ENCODE results near the gene TMEM255B. TPM values are rescaled to one million over a fixed set of nuclear protein-coding genes. Genes with fewer than 3 reads are reported as not detected.

Gene TMEM255B
- total and polyA plus RNA-seq, 9 of the 15 experiments (the other 6 are each of a cell fraction or from before 2014, with no cell fraction given): 0.01 to 0.75 (median 0.23) TPM

- TF ChIP-seq, protein P1, sequence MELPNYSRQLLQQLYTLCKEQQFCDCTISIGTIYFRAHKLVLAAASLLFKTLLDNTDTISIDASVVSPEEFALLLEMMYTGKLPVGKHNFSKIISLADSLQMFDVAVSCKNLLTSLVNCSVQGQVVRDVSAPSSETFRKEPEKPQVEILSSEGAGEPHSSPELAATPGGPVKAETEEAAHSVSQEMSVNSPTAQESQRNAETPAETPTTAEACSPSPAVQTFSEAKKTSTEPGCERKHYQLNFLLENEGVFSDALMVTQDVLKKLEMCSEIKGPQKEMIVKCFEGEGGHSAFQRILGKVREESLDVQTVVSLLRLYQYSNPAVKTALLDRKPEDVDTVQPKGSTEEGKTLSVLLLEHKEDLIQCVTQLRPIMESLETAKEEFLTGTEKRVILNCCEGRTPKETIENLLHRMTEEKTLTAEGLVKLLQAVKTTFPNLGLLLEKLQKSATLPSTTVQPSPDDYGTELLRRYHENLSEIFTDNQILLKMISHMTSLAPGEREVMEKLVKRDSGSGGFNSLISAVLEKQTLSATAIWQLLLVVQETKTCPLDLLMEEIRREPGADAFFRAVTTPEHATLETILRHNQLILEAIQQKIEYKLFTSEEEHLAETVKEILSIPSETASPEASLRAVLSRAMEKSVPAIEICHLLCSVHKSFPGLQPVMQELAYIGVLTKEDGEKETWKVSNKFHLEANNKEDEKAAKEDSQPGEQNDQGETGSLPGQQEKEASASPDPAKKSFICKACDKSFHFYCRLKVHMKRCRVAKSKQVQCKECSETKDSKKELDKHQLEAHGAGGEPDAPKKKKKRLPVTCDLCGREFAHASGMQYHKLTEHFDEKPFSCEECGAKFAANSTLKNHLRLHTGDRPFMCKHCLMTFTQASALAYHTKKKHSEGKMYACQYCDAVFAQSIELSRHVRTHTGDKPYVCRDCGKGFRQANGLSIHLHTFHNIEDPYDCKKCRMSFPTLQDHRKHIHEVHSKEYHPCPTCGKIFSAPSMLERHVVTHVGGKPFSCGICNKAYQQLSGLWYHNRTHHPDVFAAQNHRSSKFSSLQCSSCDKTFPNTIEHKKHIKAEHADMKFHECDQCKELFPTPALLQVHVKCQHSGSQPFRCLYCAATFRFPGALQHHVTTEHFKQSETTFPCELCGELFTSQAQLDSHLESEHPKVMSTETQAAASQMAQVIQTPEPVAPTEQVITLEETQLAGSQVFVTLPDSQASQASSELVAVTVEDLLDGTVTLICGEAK (IDR thresholded peaks at IDR 0.05): no peak
- TF ChIP-seq, protein P1 (CRISPR knock-in tag; IDR thresholded peaks at IDR 0.05): 0 out of 2 replicates have a peak, but pooled peaks have one; percentile 39
- TF ChIP-seq, protein P2, sequence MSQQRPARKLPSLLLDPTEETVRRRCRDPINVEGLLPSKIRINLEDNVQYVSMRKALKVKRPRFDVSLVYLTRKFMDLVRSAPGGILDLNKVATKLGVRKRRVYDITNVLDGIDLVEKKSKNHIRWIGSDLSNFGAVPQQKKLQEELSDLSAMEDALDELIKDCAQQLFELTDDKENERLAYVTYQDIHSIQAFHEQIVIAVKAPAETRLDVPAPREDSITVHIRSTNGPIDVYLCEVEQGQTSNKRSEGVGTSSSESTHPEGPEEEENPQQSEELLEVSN (IDR thresholded peaks at IDR 0.05; ENCODE audit: borderline replicate concordance in 1 of 2, extremely low read depth in 1 of 2, insufficient read depth in 1 of 2, insufficient read length in 1 of 2, low read depth in 1 of 2, low read length in 1 of 2, poor library complexity in 1 of 2, severe bottlenecking in 1 of 2): peak; percentile 79 to 89
- TF ChIP-seq NCOA1 (IDR thresholded peaks at IDR 0.05; ENCODE audit: low read depth) (no peak), NCOA4 (IDR thresholded peaks at IDR 0.05; ENCODE audit: partially characterized antibody) (no peak), ZBTB9 (CRISPR knock-in tag; IDR thresholded peaks at IDR 0.05) (peak; percentile 98), CREM (IDR thresholded peaks at IDR 0.05; ENCODE audit: low read depth) (peak; percentile 29; the same call in 1 of the 2 replicates), ZBTB17 (CRISPR knock-in tag; IDR thresholded peaks at IDR 0.05) (0 out of 2 replicates have a peak, but pooled peaks have one; percentile 55), ZNF586 (CRISPR knock-in tag; conservative IDR thresholded peaks at IDR 0.05) (no peak), ZNF41 (CRISPR knock-in tag; conservative IDR thresholded peaks at IDR 0.05) (no peak), SRF (CRISPR knock-in tag; IDR thresholded peaks at IDR 0.05) (peak in 1 of 2 experiments; percentile 66; a peak in 1 of 4 replicates)
- TF ChIP-seq, protein P3, sequence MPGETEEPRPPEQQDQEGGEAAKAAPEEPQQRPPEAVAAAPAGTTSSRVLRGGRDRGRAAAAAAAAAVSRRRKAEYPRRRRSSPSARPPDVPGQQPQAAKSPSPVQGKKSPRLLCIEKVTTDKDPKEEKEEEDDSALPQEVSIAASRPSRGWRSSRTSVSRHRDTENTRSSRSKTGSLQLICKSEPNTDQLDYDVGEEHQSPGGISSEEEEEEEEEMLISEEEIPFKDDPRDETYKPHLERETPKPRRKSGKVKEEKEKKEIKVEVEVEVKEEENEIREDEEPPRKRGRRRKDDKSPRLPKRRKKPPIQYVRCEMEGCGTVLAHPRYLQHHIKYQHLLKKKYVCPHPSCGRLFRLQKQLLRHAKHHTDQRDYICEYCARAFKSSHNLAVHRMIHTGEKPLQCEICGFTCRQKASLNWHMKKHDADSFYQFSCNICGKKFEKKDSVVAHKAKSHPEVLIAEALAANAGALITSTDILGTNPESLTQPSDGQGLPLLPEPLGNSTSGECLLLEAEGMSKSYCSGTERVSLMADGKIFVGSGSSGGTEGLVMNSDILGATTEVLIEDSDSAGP (CRISPR knock-in tag; IDR thresholded peaks at IDR 0.05): no peak
These were observed 10.7 kb upstream of the TMEM255B start (continued) for GRCh38 chr13:113748101-113748861.
